ENCODE measurements around the gene FGFR4.

- TF ChIP-seq CTCF (IDR thresholded peaks at IDR 0.05; ENCODE audit: insufficient read depth, low read length, poor library complexity, severe bottlenecking) (no peak), EZH2phosphoT487 (conservative IDR thresholded peaks at IDR 0.05; ENCODE audit: low read length) (no peak)
Measured at GRCh38 chr5:177140312-177140711, 53.6 kb downstream of the FGFR4 start.

All from SU-DHL-6 (cell line).